ENCODE results near the gene CCDC188.

Gene CCDC188

DNA sequence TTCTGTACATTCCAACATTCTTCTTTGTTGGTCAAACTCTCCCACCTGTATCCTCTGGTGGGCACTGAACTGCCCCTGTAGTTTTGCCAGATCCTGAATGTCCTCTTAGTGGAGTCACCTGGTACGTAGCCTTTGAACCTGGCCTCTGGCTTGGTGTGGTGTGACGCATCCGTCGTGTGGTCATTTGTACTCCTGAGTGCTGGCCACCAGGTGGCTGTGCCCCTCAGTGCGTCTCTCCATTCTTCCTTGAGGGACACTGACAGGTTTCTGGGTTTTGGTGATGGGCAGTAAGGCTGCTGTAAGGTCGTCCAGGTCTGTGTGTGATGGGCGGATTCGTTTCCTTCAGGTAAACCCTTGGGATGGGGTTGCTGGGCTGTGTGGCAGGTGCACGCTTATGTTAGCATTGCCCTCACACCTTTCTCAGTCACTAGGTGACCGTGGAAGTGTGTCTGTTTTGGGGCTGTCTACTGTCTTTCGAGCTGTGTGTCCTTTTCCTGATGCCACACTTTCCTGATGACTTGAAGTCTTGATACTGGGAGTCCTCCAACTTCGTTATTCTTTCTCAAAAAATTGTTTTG, 48.6 kb downstream of the CCDC188 start:
- DNase-seq = no peak

DNA sequence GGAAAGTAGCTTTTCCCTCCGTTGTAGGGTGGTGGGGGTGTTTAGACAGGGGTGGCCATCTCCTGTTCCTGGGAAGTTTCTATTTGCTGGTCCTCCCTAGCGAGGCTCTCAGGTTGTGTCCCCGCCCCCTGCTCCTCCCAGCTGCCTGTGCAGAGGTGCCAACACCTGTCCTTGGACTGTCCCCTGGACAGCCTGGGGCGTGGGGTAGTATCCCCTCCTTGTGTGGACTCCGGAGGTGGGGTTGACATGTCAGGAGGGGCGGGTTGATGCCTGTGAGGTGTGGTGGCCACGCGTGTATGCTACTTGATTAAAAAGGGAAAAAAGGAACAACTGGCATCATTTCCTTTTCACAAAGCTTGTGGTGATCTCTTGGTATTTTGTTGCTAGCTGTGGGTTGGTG, 49.2 kb downstream of the CCDC188 start:
- no peak for DNase-seq

DNA sequence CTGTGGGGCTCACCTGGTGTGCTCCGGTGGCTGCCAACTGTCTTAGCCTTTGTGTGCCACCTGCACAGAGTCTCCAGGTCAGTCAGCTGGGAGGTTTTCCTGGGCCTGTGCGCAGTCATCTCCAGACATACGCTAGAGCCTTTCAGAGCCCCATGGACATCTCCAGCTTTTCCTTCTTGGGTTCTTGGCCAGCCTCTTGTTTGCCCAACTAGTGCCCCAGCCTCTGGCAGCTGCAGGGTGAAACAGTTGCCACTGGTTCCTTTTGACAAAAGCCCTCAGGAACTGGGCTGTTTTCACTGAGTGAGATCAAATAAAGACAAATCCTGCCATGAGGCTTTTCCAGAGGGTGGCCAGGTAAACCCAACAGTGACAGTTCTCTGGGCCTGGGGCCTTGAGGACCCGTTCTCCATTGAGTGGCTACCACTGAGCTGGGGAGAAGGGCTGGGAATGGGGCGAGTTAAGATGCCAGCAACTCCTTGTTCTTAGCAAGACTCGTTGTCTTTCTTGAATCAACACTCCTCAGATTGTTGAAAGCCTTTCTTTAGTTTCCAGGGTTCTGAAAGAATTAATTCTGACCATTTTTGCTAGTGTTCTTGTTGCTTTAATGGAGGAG, 51.6 kb downstream of the CCDC188 start:
- no peak for DNase-seq

Data from NCI-H1436 (cell line).